ENCODE measurements around the gene ZNF587B.
"Not testable (repeated sequence)": the region's sequence is repeated elsewhere in the genome, so short reads cannot be mapped to it uniquely, and the experiment has no call there.

ZNF587B gene

GRCh38 chr19:57818378-57818777, 11.7 kb upstream of the ZNF587B start:
- DNase-seq (ENCODE audit: low read depth), result no peak

- peak; percentile 90 for DNase-seq (ENCODE audit: low read depth)
These were observed 10.5 kb upstream of the ZNF587B start for GRCh38 chr19:57819475-57820148.

GRCh38 chr19:57820599-57820998, 9.5 kb upstream of the ZNF587B start:
- DNase-seq (ENCODE audit: low read depth), result no peak

GRCh38 chr19:57821095-57821494, 9.0 kb upstream of the ZNF587B start:
- DNase-seq (ENCODE audit: low read depth), result not testable (repeated sequence)

- not testable (repeated sequence) for DNase-seq (ENCODE audit: low read depth)
These were observed 8.6 kb upstream of the ZNF587B start for GRCh38 chr19:57821501-57821900.

GRCh38 chr19:57823155-57823554, 6.9 kb upstream of the ZNF587B start:
- DNase-seq (ENCODE audit: low read depth), result not testable (repeated sequence)

GRCh38 chr19:57823608-57824007, 6.5 kb upstream of the ZNF587B start:
- DNase-seq (ENCODE audit: low read depth), result not testable (repeated sequence)

- no peak for DNase-seq (ENCODE audit: low read depth)
These were observed 4.6 kb upstream of the ZNF587B start for GRCh38 chr19:57825511-57825910.

GRCh38 chr19:57829316-57829715, 783 bp upstream of the ZNF587B start:
- no peak for DNase-seq (ENCODE audit: low read depth)

- not testable (repeated sequence) for DNase-seq (ENCODE audit: low read depth)
These were observed 6.9 kb downstream of the ZNF587B start for GRCh38 chr19:57836991-57837390.

GRCh38 chr19:57838622-57839191, 8.6 kb downstream of the ZNF587B start:
- DNase-seq (ENCODE audit: low read depth), result not testable (repeated sequence)

- no peak for DNase-seq (ENCODE audit: low read depth)
These were observed 11.1 kb downstream of the ZNF587B start for GRCh38 chr19:57841122-57841763.

GRCh38 chr19:57847164-57847563, 17.1 kb downstream of the ZNF587B start:
- DNase-seq (ENCODE audit: low read depth), result peak; percentile 15

- not testable (repeated sequence) for DNase-seq (ENCODE audit: low read depth)
These were observed 19.1 kb downstream of the ZNF587B start for GRCh38 chr19:57849162-57849665.

- DNase-seq (ENCODE audit: low read depth), result peak; percentile 76
These were observed 19.8 kb downstream of the ZNF587B start, which contains the start of gene ZNF587 for GRCh38 chr19:57849666-57850473. Gene ZNF587 (plus strand): TSS chr19:57849859. CDS start chr19:57850039, 180 bp downstream.

GRCh38 chr19:57850553-57851017, 20.5 kb downstream of the ZNF587B start:
- no peak for DNase-seq (ENCODE audit: low read depth)

GRCh38 chr19:57851812-57852603, 21.9 kb downstream of the ZNF587B start:
- not testable (repeated sequence) for DNase-seq (ENCODE audit: low read depth)

GRCh38 chr19:57854117-57854516, 24.0 kb downstream of the ZNF587B start:
- not testable (repeated sequence) for DNase-seq (ENCODE audit: low read depth)

- not testable (repeated sequence) for DNase-seq (ENCODE audit: low read depth)
These were observed 32.3 kb downstream of the ZNF587B start for GRCh38 chr19:57862351-57862750.

GRCh38 chr19:57867868-57868492, 37.9 kb downstream of the ZNF587B start:
- no peak for DNase-seq (ENCODE audit: low read depth)

- not testable (repeated sequence) for DNase-seq (ENCODE audit: low read depth)
These were observed 39.6 kb downstream of the ZNF587B start for GRCh38 chr19:57869655-57870054.

All from fibroblast of gingiva (primary cell).